Urinary bladder (tissue), 4 donors: ENCODE results near the gene CA5A. TPM values are rescaled to one million over a fixed set of nuclear protein-coding genes. Genes with fewer than 3 reads are reported as not detected.

Experiments used
- DNase-seq: peaks from one replicate; pipeline ENCODE4 v3.0.0-alpha.2; 2015; ENCODE audit errors: extremely low spot score
- H3K27ac ChIP-seq: one replicate; pipeline ENCODE4 v1.5.1; 2013; ENCODE audit warnings: low read depth, mild to moderate bottlenecking, moderate library complexity
- H3K36me3 ChIP-seq: one replicate; pipeline ENCODE4 v1.6.1; 2013; ENCODE audit warnings: mild to moderate bottlenecking, moderate library complexity; ENCODE audit not compliant: insufficient read depth
- H3K4me1 ChIP-seq: one replicate; pipeline ENCODE4 v1.6.1; 2013; ENCODE audit warnings: mild to moderate bottlenecking, moderate library complexity; ENCODE audit not compliant: insufficient read depth
- H3K4me3 ChIP-seq: one replicate; pipeline ENCODE4 v1.5.1; 2013; ENCODE audit warnings: low read depth, low read length
- WGBS: extraction: QIAGEN DNeasy Blood & Tissue Kit; methylation state at CpG from one replicate; pipeline ENCODE4 v1.1.7; 2013; 5-methylcytosine and 5-hydroxymethylcytosine counted together
- polyA plus RNA-seq: library from polyadenylated mRNA; stranded (reverse); fragments of 200-250 nt; gene quantifications from one replicate; pipeline ENCODE4 v1.2.3, GENCODE V29; 2013
- total RNA-seq: library from RNA; depleted of rRNA; stranded (reverse); fragments of >200 nt; gene quantifications from one replicate; pipeline ENCODE4 v1.2.3, GENCODE V29; 2014
- donor health status: healthy with polysubstance abuse.
- donor health status: healthy.

CA5A gene
- total and polyA plus RNA-seq, 2 donors = not detected

DNA sequence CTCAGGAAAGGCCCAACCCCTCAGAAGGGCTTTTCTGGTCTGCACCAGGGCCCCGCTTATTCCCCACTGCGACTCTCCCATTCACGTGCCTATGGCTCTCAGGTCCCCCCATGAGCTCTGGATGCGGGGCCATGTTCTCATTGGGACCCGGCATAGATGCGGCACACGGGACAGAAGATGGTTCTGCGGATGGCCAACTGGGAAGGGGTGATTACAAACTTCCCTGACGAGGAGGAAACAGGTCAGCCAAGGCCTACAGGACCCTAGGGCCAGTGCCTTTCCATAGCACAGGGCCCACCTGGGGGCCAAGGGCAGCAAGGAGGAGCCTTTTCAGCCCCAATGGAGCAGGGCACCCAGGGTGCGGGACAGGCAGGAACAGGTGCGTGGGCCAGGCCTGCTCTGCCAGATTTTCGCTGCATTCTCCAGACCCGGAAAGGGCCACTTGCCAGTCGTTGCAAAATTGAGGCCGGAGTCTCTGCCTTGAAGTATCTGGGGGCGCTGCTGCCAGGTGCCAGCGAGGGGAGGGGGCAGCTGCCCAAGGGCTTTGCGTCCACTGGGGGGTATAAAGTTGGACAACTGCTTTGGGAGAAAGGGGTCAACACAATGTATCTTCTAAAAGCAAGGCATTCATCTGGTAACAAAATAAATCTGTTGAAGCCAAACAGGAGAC, 87.5 kb downstream of the CA5A start:
- H3K4me1 ChIP-seq = no peaks in the 10 kb centered on the region
- WGBS = 89% methylated on average over 18 of the region's 18 CpGs
- no peaks in the 10 kb centered on the region for H3K36me3 ChIP-seq
- no peak for DNase-seq
- no peak overlapping the region for H3K27ac ChIP-seq
- no peak overlapping the region for H3K4me3 ChIP-seq

GRCh38 chr16:87847785-87848675, 88.3 kb downstream of the CA5A start:
- Histone ChIP-seq H3K4me1 (no peaks in the 10 kb centered on the region), H3K27ac (no peak overlapping the region), H3K36me3 (no peaks in the 10 kb centered on the region), H3K4me3 (no peak overlapping the region)
- 90% methylated on average over 28 of the region's 28 CpGs for WGBS
- DNase-seq = no peak

- H3K4me1 ChIP-seq = no peaks in the 10 kb centered on the region
- H3K4me3 ChIP-seq = no peak overlapping the region
- WGBS = 90% methylated on average over 8 of the region's 8 CpGs
- no peak for DNase-seq
- no peaks in the 10 kb centered on the region for H3K36me3 ChIP-seq
- no peak overlapping the region for H3K27ac ChIP-seq
Measured at GRCh38 chr16:87847467-87847784, 88.9 kb downstream of the CA5A start.

DNA sequence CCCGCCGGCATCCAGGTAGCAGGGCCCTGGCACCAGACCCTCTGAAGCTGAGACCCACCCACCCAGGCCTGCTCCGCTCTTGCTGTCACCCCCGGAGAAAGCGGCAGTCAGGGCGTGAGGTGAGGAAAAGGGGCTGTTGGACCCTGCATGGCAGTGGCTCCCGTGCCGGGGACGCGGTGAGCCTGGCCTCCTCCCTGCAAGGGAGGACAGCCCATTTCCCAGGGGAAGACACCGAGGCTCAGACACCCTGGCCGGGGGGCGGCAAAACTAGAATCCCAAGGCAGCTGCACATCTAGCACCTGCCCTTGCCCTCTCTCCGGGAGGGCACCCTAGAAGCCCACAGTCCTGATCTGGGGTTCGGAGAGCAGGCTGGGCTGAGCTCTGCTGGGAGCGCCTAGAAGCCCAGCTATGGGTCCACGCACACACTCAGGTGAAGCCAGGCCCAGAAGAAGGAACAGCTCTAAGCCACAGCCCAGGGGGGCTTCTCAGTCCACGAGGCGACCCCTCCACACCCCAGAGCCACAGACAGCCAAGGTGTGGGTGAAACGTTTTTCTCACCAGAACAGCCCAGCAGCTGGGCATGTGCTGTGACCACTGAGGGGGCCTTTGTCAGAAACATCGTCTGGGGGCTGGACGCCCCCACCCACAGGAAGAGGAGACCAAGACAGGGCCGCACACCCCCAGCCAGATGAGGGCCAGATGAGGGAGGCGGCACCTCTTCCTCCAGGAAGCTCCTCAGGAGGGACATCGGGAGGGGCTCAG, 89.4 kb downstream of the CA5A start:
- WGBS = 90% methylated on average over 25 of the region's 25 CpGs
- Histone ChIP-seq H3K27ac (no peak overlapping the region), H3K36me3 (no peaks in the 10 kb centered on the region), H3K4me3 (no peak overlapping the region), H3K4me1 (no peaks in the 10 kb centered on the region)
- DNase-seq = no peak

- no peaks in the 10 kb centered on the region for H3K4me1 ChIP-seq
- H3K27ac ChIP-seq = no peak overlapping the region
- no peaks in the 10 kb centered on the region for H3K36me3 ChIP-seq
- H3K4me3 ChIP-seq = no peak overlapping the region
- 86% methylated on average over 31 of the region's 31 CpGs for WGBS
- DNase-seq = no peak
Measured at GRCh38 chr16:87845807-87846619, 90.3 kb downstream of the CA5A start.

- Histone ChIP-seq H3K36me3 (no peaks in the 10 kb centered on the region), H3K4me3 (no peak overlapping the region), H3K27ac (no peak overlapping the region), H3K4me1 (no peaks in the 10 kb centered on the region)
- no peak for DNase-seq
- WGBS = 90% methylated on average over 13 of the region's 13 CpGs
Measured at GRCh38 chr16:87845213-87845612, 91.1 kb downstream of the CA5A start.

DNA sequence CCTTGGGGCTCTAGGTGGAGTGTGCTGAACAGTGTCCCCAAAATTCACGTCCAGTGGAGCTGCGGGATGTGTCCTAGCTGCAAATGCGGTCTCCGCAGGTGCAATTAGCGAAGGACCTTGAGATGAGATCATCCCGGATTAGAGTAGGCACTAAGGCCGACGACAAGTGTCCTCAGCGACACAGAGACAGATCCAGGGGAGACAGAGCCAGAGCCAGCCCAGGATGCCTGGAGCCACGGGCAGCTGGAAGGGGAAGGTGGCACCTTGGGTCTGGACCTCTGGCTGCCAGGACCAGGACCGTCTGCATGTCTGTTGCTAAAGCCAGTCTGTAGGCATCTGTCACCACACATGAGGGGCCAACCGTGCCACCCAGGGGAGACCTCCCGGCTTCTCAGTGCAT, 91.5 kb downstream of the CA5A start:
- DNase-seq = no peak
- Histone ChIP-seq H3K4me3 (no peak overlapping the region), H3K4me1 (no peaks in the 10 kb centered on the region), H3K27ac (no peak overlapping the region), H3K36me3 (no peaks in the 10 kb centered on the region)
- 75% methylated on average over 13 of the region's 13 CpGs for WGBS

- 56% methylated on average over 30 of the region's 30 CpGs for WGBS
- Histone ChIP-seq H3K4me1 (no peaks in the 10 kb centered on the region), H3K27ac (no peak overlapping the region), H3K36me3 (no peaks in the 10 kb centered on the region), H3K4me3 (no peak overlapping the region)
- DNase-seq = no peak
Measured at GRCh38 chr16:87844120-87844733, 92.1 kb downstream of the CA5A start.

DNA sequence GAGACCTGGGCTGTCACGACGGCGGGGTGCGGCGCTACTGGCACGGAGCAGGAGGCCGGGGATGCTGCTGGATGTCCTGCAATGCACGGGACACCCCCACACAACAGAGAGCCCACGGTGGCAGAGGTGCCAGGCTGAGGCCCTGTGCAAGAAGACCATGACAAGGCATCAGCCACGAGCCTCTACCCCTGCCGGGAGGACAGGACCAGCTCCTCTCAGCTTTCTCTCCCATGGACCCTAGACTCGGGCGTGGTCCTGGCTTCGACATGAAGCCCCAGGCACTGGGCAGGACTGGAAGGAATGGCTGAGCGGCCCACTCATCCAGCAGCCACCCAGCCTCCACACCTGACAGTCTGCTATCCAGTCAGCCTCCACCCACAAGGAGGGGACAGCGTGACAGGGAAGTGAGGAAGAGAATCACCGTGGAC, 92.6 kb downstream of the CA5A start:
- no peak overlapping the region for H3K27ac ChIP-seq
- WGBS = 88% methylated on average over 17 of the region's 17 CpGs
- no peak for DNase-seq
- no peaks in the 10 kb centered on the region for H3K36me3 ChIP-seq
- no peak overlapping the region for H3K4me3 ChIP-seq
- H3K4me1 ChIP-seq = no peaks in the 10 kb centered on the region

GRCh38 chr16:87842209-87842869, 94.0 kb downstream of the CA5A start:
- no peaks in the 10 kb centered on the region for H3K36me3 ChIP-seq
- no peaks in the 10 kb centered on the region for H3K4me1 ChIP-seq
- no peak overlapping the region for H3K4me3 ChIP-seq
- no peak for DNase-seq
- 88% methylated on average over 17 of the region's 17 CpGs for WGBS
- H3K27ac ChIP-seq = no peak overlapping the region

GRCh38 chr16:87841340-87842208, 94.8 kb downstream of the CA5A start:
- 91% methylated on average over 22 of the region's 22 CpGs for WGBS

More at GRCh38 chr16:87841340-87842208, 94.8 kb downstream of the CA5A start:
- Histone ChIP-seq H3K4me1 (no peaks in the 10 kb centered on the region), H3K4me3 (no peak overlapping the region), H3K36me3 (no peaks in the 10 kb centered on the region), H3K27ac (no peak overlapping the region)
- DNase-seq = no peak
